Hematopoietic multipotent progenitor cell treated with erythropoietin and hydrocortisone succinate and interleukin-3 and kit ligand, for 17 days (in vitro differentiated cells): ENCODE results near the gene GALNS.
A peak's percentile ranks its signal among the peaks of the same experiment; 100 is the strongest.
"Not testable (repeated sequence)": the region's sequence is repeated elsewhere in the genome, so short reads cannot be mapped to it uniquely, and the experiment has no call there.

Experiments
- DNase-seq: peaks from one replicate; pipeline ENCODE4 v3.0.0-alpha.2; 2015; ENCODE audit warnings: low spot score

Gene GALNS

DNA sequence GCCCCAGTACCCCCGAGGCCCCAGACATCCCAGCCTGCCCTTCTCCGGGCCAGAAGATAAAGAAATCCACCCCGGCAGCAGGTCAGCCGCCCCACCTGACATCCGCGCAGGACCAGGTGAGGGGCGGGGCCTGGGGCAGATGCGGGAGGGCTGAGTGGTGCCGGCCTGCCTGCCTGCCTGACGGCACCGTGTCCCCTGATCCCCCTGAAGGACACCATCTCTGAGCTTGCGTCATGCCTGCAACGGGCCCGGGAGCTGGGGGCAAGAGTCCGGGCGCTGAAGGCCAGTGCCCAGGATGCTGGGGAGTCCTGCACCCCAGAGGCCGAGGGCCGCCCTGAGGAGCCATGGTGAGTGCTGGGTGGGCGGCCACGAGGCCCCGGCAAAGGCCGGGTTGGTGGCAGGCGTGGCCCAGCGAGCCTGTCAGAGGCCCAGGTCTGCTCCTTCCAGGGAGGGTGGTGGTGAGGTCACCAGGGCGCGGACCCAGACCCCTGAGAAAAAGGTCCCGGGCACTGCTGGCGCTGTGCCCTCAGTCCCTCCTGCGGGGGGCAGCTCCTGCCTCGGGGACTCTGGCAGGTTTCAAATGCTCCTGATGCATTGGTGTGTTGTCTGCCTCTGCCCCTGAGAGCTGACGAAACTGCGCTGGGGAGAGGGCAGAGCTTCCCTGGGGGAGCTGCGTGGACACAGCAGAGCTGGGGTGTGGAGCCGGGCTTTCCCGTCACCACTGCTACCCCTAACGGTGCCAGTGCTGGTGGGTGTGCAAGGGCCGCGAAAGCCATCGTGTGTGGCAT, 52.0 kb downstream of the GALNS start:
- DNase-seq = no peak

DNA sequence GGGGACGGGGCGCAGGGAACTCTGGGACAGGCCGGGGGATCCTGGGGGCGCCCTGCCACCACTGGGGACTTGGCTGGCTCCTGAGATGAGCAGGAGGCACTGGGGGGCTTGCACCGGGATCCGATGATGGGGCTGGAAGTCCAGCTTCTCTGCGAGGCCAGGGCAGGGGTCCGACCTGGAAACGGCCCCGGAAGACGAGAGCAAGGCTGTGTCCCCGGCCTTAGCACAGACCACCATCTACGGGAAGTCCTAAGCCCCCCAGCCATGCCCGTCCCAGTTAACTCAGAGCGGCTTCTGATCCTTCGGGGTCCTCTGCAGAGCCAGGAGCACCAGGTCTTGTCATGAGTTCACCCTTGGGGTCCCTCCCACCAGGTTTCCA, 52.6 kb downstream of the GALNS start:
- no peak for DNase-seq

DNA sequence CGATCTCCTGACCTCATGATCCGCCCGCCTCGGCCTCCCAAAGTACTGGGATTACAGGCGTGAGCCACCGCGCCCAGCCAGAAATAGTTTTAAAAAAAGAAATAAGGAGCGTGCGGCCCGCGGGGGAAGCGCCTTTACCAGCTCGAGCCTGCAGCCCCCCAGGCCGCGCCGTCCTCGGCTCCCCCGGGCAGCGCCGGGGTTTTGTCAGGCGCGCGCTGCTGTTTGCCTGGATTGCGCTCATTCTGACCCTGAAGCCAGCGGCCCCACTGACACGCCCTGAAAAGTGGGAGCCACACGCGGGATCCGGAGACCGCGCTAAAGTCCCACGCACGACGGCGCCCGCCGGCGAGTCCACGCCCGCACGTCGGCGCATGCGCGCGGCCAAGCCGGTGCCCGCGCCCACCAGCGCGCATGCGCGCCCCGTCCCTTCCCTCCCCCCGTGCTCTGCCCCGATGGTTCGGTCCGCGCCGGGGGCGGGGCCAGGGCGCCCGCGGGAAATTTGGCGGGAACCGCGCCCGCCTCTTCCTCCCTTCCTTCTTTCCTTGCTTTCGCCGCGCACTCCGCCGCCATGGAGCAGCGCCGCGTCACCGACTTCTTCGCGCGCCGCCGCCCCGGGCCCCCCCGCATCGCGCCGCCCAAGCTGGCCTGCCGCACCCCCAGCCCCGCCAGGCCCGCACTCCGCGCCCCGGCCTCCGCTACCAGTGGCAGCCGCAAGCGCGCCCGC, 53.3 kb downstream of the GALNS start, which contains the start of gene CDT1:
Gene CDT1 (plus strand): TSS at position 526 of the 724 bp plus-strand sequence. CDS start 43 bp downstream, at position 569.
- DNase-seq = peak; percentile 89

DNA sequence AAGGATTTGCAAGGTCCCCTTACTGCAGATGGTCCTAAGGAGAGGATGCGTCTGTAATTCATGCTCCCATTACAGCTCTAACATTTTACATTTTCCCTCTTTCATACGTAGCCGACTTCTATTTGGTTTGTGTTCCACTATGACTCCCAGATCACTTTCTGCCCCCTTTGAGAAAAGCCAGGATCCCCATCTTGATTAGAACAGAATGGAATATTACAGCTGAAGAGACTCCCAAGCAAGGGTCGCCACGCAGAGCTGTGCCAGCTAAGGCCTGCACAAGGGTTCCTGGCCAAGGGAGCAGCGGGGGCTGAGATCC, 56.5 kb downstream of the GALNS start:
- DNase-seq = no peak

DNA sequence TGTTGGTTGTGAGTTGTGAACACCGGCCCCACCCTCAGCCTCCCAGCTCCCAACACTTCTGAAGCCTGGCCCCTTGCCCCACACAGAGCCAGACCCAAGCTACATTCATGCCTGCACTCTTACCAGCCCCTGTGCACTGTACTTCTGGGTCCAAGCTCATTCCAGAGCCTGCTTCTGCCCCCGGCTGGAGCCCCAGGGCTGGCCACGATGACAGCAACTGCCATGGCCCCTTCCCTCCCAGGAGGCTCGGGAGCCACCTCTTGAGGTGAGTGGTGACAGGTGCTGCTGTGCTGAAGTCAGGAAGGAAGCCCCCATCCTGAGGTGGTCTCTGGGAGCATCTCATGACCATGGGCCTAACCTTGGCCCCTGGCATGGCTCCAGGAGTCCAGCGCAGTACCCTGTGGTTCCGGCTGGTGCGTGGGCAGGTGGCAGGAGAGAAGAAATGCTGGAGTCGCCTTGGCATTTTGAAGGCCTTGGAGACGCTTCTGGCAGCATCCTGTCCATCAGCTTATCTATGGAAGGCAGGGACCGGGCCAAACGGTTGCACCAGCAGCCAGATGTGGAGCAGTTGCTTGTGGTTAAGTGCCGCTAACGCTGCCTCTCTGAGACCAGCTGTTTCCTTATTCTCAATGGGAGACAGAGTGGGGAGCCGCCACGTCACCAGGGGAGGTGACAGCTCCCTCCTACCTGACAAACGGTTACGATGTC, 57.0 kb downstream of the GALNS start:
- no peak for DNase-seq

- DNase-seq = no peak
Measured at GRCh38 chr16:88798772-88799455, 57.8 kb downstream of the GALNS start.

DNA sequence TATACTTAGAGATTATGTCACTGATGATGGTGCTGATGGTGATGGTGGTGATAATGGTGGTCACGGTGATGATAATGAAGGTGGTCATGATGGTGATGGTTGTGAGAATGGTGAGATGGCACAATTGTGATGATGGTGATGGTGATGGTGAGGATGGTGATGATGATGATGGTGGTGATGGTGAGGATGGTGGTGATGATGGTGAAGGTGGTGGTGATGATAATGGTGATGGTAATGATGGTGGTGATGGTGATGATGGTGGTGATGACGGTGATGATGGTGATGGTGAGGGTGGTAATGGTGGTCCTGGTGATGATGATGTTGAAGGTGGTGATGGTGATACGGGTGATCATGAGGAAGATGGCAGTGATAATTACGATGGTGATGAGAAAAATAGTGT, 58.7 kb downstream of the GALNS start:
- DNase-seq = no peak

DNA sequence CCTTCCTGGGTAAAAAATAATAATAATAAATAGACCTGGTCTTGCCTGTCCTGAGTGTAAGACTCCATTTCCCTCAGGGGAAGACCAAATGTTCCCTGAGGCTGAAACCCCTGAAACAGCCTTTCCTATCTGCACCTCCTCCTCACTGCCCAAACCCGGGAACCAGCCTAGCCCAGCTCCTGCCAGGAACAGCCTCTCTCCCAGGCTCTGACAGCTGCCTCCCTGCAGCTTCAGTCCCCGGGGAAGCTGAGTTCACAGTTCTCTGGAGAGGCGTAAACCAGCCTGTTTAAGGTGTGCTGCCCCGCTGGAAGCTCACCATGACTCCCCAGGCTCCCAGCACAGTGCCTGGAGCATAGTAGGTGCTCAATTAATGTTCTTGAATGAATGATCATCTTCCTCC, 60.5 kb downstream of the GALNS start:
- no peak for DNase-seq

- no peak for DNase-seq
Measured at GRCh38 chr16:88793251-88793954, 63.3 kb downstream of the GALNS start.

GRCh38 chr16:88792668-88793250, 64.0 kb downstream of the GALNS start:
- DNase-seq = no peak

- DNase-seq = no peak
Measured at GRCh38 chr16:88792078-88792550, 64.6 kb downstream of the GALNS start.

- no peak for DNase-seq
Measured at GRCh38 chr16:88790312-88791211, 66.2 kb downstream of the GALNS start.

DNA sequence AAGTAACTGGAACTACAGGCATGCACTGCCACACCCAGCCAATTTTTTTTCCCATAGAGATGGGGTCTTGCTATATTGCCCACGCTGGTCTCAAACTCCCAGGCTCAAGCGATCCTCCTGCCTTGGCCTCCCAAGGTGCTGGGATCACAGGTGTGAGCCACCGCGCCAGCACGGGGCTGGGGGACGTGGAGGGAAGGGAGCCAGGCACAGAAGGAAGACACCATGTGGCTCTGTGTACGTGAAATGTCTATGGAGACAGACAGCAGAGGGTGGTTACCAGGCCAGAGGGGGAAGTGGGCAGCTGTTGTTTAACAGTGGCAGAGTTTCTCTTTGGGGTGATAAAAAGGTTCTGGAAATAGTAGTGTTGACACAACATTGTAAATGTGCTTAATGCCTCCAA, 67.2 kb downstream of the GALNS start:
- DNase-seq = no peak

DNA sequence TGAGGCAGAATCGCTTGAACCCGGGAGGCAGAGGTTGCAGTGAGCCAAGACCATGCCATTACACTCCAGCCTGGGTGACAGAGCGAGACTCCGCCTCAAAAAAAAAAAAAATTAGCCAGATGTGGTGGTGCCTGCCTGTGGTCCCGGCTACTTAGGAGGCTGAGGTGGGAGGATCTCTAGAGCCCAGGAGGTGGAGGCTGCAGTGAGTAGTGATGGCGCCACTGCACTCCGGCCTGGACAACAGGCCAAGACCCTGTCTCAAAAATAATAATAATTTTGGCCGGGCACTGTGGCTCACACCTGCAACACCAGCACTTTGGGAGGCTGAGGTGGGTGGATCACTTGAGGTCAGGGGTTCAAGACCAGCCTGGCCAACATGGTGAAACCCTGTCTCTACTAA, 68.0 kb downstream of the GALNS start:
- not testable (repeated sequence) for DNase-seq

DNA sequence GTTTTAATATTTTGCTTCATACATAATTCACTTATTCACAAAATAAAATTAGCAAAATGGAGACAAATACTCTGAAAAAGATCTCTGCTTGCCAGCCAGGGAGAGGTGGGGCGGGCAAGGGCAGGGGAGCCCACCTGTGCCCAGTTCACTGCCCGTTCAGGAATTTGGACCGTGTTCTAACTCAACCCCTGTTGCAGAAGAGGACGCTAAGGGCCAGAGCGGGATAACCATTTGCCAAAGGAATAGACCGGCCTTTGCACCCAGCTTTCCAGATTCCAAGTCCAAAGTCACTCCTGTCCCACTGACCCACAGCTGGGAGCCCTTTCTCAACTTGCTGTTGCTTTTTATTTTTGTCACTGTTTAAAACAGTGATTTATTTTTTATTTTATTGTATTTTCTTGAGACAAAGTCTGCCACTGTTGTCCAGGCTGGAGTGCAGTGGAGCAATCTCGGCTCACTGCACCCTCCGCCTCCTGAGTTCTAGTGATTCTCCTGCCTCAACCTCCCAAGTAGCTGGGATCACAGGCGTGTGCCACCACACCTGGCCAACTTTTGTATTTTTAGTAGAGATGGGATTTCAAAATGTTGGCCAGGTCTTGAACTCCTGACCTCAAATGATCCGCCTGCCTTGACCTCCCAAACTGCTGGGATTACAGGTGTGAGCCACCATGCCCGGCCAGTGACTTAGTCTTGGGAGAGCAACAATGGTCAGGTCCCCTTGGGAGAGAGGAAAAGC, 69.0 kb downstream of the GALNS start:
- DNase-seq = no peak

DNA sequence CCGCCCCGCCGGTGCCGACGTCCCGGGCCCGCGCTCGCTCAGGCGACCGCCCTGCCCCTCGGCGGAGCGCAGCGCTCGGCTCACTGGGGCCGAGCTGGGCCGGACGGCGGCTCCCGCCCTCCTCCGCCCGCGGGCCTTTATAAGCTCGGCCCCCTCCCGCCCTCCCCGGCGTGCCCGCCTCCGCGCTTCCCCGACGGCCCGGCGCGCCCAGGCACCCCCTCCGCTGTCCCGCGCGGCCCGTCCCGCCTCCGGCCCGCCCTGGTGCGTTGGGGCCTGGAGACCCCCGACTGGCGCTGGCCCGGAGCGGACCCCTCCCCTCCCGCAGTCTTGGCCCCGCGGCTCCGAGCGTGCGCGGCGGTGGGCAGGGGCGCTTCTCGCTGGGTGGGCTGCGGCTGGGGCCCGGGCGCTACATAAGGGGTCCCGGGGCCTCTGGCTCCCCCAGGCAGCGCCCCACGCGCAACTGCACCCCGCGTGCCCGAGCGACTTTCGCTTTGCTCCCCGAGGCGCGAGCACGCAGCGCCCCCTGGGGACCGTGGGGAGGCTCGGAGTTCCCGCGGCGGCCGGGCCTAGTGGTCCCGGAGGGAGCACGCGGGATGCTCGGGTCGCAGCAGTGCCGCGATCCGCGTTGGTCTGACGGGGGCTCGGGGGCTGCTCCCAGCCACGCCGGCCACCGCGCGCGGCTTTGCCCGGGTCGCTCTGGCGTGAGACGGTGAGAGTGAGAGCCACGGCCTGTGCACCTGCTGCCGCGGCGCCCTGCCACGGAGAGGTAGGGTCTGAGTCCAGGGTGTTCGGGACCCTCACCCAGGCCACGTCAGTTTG, 71.4 kb downstream of the GALNS start, which contains the start of gene PIEZO1:
Gene PIEZO1 (minus strand): TSS at position 115 of the 819 bp plus-strand sequence. CDS start 256 bp downstream, outside the sequence.
- DNase-seq = peak; percentile 75

DNA sequence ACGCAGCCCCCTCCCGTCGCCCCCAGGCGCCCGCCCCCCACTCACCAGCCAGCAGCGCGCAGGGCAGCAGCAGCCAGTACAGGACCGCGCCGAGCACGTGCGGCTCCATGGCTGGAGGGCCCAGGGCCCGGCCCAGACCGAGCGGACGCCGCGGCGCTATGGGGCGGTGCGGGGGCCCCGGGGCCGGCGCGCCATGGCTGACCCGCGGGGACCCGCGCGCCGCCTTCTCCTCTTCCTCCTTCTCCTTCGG, 72.0 kb downstream of the GALNS start:
- DNase-seq = no peak

DNA sequence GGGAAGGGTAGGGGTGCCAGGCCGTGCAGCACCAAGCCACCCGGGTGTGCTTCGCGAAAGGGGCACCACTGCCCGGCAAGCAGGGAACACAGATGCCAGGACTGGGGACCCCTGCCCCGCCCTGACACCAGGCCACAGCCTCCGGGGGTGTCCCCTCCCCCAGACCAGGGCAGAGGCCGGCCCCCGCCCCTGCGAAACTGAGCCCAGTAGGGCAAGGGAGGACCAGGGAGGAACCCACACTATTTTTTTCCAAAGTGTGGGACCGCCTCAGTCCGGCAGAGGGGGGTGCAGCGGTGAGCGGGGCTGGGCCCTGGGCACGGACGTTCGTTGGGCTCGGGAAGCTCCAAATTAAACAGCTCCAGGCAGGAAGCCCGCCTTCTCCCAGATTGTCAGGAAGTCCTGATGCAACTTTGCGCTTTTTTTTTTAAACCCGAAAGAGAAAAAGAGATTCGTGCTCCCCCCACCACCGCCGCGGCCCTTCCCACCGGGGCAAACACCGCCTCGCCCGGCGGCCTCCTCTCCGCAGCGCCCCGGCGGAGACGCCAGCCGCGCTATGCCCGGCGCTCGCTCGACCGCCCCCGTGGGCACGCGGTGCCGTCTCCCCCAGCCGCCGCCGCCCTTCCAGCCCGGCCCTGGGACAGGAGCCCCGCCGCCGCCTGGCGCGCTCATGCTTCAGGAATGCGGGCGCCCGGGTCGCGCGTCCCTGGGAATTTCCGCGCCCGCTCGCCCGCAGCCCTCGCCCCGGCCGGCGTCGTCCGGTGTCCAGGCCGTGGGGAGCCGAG, 72.5 kb downstream of the GALNS start:
- peak; percentile 63 for DNase-seq
